Body of pancreas (tissue), 4 donors: ENCODE measurements around the gene SH3BP1.

Experiments
- CTCF ChIP-seq, 7 experiments: fragments of 450-650 bp in 4 of 7; fragments of 200-600 bp in 3 of 7; sonication (generic) in 3 of 7; IDR thresholded peaks; one replicate each; pipeline ENCODE4 v1.5.1; 2016 to 2019; ENCODE audit warnings: antibody characterized with exemption in 7 of 7
- POLR2A ChIP-seq, 3 donors: fragments of 450-650 bp; IDR thresholded peaks; one replicate each; pipeline ENCODE4 v1.6.1; 2016; ENCODE audit warnings: antibody characterized with exemption in 3 of 3, mild to moderate bottlenecking in 2 of 3

GRCh38 chr22:37609240-37610152 is 30.0 kb upstream of the SH3BP1 start:
- TF ChIP-seq CTCF (IDR thresholded peaks at IDR 0.05) (peak in 1 of 7 experiments; percentile 2), POLR2A (IDR thresholded peaks at IDR 0.05) (no peak)
